Subcutaneous abdominal adipose tissue (tissue), 5 donors: ENCODE results near the gene ZNF687.

Source experiments
- H3K27ac ChIP-seq: one replicate; pipeline ENCODE4 v1.7.0; 2013; ENCODE audit warnings: low read depth, mild to moderate bottlenecking, inconsistent platforms, low read length, moderate library complexity
- H3K27me3 ChIP-seq, 5 donors: one replicate each; pipeline ENCODE4 v1.7.0; 2013; ENCODE audit warnings: low read length in 5 of 5, inconsistent platforms in 1 of 5; ENCODE audit not compliant: control insufficient read depth in 5 of 5, insufficient read depth in 4 of 5
- H3K36me3 ChIP-seq, 5 donors: one replicate each; pipeline ENCODE4 v1.7.0; 2013; ENCODE audit warnings: low read length in 5 of 5; ENCODE audit not compliant: control insufficient read depth in 5 of 5, insufficient read depth in 5 of 5
- H3K4me1 ChIP-seq, 5 donors: one replicate each; pipeline ENCODE4 v1.7.0; 2013; ENCODE audit warnings: low read length in 5 of 5, mild to moderate bottlenecking in 3 of 5, moderate library complexity in 1 of 5; ENCODE audit not compliant: control insufficient read depth in 5 of 5, insufficient read depth in 5 of 5
- H3K4me3 ChIP-seq, 5 donors: one replicate each; pipeline ENCODE4 v1.7.0; 2013; ENCODE audit warnings: low read length in 5 of 5, low read depth in 1 of 5
- H3K9ac ChIP-seq, 5 donors: one replicate each; pipeline ENCODE4 v1.7.0; 2013; ENCODE audit warnings: low read length in 5 of 5, mild to moderate bottlenecking in 4 of 5, moderate library complexity in 3 of 5
- H3K9me3 ChIP-seq, 5 donors: one replicate each; pipeline ENCODE4 v1.7.0; 2013; ENCODE audit warnings: low read length in 5 of 5; ENCODE audit not compliant: control insufficient read depth in 5 of 5
- donor health status: healthy.
- donor health status: healthy.
- donor health status: healthy.
- donor health status: healthy.
- donor health status: healthy.

The ZNF687 gene, protein sequence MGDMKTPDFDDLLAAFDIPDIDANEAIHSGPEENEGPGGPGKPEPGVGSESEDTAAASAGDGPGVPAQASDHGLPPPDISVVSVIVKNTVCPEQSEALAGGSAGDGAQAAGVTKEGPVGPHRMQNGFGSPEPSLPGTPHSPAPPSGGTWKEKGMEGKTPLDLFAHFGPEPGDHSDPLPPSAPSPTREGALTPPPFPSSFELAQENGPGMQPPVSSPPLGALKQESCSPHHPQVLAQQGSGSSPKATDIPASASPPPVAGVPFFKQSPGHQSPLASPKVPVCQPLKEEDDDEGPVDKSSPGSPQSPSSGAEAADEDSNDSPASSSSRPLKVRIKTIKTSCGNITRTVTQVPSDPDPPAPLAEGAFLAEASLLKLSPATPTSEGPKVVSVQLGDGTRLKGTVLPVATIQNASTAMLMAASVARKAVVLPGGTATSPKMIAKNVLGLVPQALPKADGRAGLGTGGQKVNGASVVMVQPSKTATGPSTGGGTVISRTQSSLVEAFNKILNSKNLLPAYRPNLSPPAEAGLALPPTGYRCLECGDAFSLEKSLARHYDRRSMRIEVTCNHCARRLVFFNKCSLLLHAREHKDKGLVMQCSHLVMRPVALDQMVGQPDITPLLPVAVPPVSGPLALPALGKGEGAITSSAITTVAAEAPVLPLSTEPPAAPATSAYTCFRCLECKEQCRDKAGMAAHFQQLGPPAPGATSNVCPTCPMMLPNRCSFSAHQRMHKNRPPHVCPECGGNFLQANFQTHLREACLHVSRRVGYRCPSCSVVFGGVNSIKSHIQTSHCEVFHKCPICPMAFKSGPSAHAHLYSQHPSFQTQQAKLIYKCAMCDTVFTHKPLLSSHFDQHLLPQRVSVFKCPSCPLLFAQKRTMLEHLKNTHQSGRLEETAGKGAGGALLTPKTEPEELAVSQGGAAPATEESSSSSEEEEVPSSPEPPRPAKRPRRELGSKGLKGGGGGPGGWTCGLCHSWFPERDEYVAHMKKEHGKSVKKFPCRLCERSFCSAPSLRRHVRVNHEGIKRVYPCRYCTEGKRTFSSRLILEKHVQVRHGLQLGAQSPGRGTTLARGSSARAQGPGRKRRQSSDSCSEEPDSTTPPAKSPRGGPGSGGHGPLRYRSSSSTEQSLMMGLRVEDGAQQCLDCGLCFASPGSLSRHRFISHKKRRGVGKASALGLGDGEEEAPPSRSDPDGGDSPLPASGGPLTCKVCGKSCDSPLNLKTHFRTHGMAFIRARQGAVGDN

DNA sequence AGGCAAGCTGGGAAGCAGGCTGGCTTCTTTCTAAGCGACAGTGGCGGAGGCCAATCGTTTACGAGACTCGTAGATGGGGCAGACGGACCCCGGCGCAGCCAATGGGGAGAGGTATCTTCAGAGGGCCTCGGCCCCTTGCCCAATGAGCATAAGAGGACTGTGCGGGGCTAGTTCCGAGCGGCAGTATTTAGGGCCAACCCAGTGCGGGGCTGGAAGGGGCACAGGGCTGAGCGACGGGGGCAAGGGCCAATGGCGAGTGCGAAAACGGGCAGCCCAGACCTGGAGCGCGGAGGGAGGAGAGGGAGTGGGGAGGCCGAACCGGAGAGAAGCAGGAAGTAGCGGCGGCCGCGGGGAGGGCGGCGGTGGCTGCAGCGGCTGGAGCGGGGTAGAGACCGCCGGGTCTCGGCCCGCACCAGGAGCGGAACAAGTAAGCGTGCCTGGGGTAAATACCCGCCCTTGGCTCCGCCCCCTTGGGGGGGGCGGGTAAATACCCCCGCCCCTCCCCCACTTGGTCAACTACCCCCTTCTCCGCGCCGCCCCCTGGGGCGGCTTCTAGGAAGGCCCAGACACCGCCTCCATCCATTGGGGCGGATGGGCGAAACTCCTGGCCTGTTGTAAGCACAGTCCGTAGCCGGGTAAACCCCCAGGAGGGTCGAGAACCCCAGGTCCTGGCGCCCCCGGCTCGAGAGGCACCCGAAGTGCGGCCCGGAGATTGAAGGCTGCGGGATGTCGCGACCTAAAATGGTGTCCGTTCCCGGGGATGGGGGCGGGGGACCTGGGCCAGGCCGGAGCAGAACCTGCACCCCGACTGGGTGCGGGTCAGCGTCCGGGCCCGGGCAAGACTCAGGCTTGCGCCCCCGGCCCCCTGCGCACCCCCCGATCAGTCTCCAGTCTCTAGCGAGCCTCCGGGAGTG, at the start of gene ZNF687:
TSS of gene ZNF687 (plus strand) at position 331 of the 914 bp plus-strand sequence. CDS start 3,993 bp downstream, outside the sequence.
- Histone ChIP-seq H3K4me3 (peak within 1 kb of the TSS; percentile 68 to 99 (median 89)), H3K4me1 (peaks cover 8 to 35% (median 23%) of the 10 kb centered on the region in 5 donors), H3K9ac (peak within 1 kb of the TSS; percentile 60 to 94 (median 84)), H3K9me3 (no peaks in the 10 kb centered on the region), H3K27me3 (no peaks in the 10 kb centered on the region), H3K27ac (peak within 1 kb of the TSS; percentile 97), H3K36me3 (peaks cover 0 to 24% (median 19%) of the 10 kb centered on the region in 5 donors)

DNA sequence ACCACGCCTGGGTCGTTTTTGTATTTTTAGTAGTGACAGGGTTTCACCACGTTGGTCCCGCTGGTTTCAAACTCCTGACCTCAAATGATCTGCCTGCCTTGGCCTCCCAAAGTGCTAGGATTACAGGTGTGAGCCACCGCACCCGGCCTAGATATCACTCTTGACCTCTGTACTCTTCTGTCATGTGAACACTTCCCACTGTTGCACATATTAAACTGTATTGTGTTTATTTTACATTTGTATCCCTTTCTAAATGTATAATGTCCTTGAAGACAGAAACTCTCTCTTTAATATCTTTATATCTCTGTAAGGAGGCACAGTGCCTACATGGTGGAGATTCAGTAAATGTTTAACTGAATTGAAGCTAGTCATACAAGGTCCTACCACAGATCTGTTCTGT, 46.9 kb upstream of the ZNF687 start:
- Histone ChIP-seq H3K27me3 (no peaks in the 10 kb centered on the region), H3K36me3 (peaks cover 43 to 99% (median 89%) of the 10 kb centered on the region in 5 donors), H3K4me1 (no peaks in the 10 kb centered on the region), H3K27ac (no peak overlapping the region), H3K9me3 (no peaks in the 10 kb centered on the region), H3K9ac (no peak overlapping the region), H3K4me3 (no peak overlapping the region)

DNA sequence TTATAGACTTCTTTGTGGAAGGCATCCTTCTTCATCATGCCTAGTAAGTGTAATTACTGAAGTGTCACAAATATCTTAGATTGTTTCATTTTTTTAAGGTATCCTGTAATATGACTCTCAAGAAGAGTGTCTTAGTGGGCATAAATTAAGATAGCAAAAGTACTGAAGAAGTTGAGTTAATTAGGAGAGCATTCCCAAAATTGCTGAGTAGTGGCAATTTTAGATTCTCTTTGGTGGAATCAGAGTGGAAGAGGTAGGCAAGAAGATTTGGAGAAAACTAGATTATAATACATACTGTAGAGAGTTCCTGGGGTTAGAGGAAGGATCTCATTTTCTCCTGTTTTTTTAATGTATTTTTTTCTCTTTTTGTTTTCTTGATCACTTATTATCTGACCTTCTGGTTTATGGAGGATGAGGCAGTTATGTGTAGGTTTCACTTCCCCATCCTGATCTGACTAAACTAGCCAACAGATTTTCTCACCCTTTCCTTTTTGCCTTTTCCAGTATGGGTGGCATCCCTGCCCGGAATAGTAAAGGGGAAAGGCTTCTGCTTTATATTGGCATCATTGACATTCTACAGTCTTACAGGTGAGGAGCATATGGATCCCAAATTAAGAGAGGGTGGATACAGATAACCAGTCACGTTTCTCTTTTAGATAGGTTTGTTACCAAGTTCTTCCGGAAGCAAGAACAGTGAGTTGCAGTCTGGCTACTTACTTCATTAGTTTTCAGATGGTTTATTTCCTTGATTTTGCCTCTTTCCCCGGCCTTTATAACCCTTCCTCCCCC, 44.2 kb upstream of the ZNF687 start:
- Histone ChIP-seq H3K27me3 (no peaks in the 10 kb centered on the region), H3K36me3 (peaks cover 44 to 94% (median 88%) of the 10 kb centered on the region in 5 donors), H3K9me3 (no peaks in the 10 kb centered on the region), H3K27ac (no peak overlapping the region), H3K4me3 (no peak overlapping the region), H3K9ac (no peak overlapping the region), H3K4me1 (no peaks in the 10 kb centered on the region)

DNA sequence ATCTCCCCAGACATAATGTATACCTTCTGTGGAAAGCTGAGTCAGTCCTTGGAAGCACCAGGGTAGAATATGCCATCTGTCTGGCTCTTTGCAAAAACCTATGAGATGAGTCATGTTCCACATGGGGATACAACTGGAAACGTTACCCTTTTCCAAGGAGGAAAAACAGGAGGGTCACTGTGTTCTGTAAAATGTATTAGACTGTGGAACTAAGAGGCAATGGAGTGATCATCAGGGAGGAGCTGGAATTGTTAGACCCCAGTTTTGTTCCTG, 43.7 kb upstream of the ZNF687 start:
- no peak overlapping the region for H3K4me3 ChIP-seq
- H3K9me3 ChIP-seq = no peaks in the 10 kb centered on the region
- H3K36me3 ChIP-seq = peaks cover 50 to 94% (median 90%) of the 10 kb centered on the region in 5 donors
- no peaks in the 10 kb centered on the region for H3K4me1 ChIP-seq
- H3K27me3 ChIP-seq = no peaks in the 10 kb centered on the region
- H3K27ac ChIP-seq = peak overlapping the region; percentile 11
- no peak overlapping the region for H3K9ac ChIP-seq

DNA sequence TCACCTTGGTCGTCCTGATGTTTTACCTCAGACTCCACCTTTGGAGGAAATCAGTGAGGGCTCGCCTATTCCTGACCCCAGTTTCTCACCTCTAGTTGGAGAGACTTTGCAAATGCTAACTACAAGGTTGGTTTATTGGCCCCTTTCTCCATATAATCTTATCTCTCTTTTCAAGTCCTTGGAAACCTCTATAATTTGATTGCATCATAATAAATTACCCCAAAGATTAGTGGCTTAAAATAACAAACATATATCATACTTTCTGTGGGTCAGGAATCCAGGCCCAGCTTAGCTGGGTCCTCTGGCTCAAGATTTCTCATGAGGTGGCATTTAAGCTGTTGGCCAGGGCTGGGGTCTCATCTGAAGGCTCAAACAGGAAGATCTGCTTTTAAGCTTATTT, 39.7 kb upstream of the ZNF687 start:
- no peaks in the 10 kb centered on the region for H3K27me3 ChIP-seq
- H3K36me3 ChIP-seq = peaks cover 47 to 92% (median 89%) of the 10 kb centered on the region in 5 donors
- H3K4me1 ChIP-seq = no peaks in the 10 kb centered on the region
- H3K9me3 ChIP-seq = no peaks in the 10 kb centered on the region
- no peak overlapping the region for H3K27ac ChIP-seq
- H3K9ac ChIP-seq = no peak overlapping the region
- no peak overlapping the region for H3K4me3 ChIP-seq

DNA sequence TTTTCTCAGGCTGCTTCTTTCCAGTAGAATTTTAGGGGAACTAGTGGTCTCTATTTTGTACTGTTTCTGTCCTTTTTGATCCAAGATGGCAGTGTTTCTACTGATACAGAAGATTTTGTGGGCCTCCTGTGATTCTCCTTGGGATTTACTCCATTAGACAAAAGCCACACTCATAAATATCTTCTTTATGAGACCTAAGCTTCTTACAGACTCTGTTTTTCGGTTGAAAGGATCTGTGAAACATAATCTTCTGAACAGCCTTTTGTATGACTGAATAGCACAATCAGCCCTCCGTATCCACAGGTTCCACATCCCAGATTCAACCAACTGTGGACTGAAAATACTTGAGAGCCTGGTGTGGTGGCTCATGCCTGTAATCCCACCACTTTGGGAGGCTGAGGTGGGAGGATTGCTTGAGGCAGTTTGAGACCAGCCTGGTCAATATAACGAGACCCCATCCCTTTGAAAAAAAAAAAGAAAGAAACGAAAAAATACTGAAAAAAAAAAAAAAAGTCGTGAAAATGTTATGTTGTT, 38.3 kb upstream of the ZNF687 start:
- no peaks in the 10 kb centered on the region for H3K4me1 ChIP-seq
- peaks cover 43 to 91% (median 89%) of the 10 kb centered on the region in 5 donors for H3K36me3 ChIP-seq
- no peak overlapping the region for H3K27ac ChIP-seq

DNA sequence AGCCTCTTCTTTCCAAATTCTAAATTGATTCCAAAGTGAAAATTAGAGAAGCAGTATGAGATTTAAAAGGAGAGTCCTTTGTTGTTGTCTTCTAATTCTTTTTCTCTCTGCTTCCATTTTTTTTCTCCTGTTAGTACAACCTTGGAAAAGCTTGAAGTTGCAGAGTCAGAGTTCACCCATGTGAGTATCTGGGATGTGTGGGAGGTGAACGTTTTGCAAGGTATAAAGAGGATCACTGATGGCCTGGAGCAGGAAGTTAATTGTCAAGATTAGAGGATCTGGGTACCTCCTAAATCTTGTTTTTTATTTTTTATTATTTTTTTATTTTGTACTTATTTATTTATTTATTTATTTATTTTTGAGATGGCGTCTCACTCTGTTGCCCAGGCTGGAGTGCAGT, 35.3 kb upstream of the ZNF687 start:
- H3K4me3 ChIP-seq = no peak overlapping the region
- H3K27me3 ChIP-seq = no peaks in the 10 kb centered on the region
- H3K9ac ChIP-seq = no peak overlapping the region
- H3K27ac ChIP-seq = no peak overlapping the region
- H3K9me3 ChIP-seq = no peaks in the 10 kb centered on the region
- peaks cover 42 to 79% (median 76%) of the 10 kb centered on the region in 5 donors for H3K36me3 ChIP-seq
- H3K4me1 ChIP-seq = no peaks in the 10 kb centered on the region

More for the DNA sequence above, 38.3 kb upstream of the ZNF687 start:
- no peaks in the 10 kb centered on the region for H3K9me3 ChIP-seq
- H3K27me3 ChIP-seq = no peaks in the 10 kb centered on the region
- no peak overlapping the region for H3K4me3 ChIP-seq
- H3K9ac ChIP-seq = no peak overlapping the region

DNA sequence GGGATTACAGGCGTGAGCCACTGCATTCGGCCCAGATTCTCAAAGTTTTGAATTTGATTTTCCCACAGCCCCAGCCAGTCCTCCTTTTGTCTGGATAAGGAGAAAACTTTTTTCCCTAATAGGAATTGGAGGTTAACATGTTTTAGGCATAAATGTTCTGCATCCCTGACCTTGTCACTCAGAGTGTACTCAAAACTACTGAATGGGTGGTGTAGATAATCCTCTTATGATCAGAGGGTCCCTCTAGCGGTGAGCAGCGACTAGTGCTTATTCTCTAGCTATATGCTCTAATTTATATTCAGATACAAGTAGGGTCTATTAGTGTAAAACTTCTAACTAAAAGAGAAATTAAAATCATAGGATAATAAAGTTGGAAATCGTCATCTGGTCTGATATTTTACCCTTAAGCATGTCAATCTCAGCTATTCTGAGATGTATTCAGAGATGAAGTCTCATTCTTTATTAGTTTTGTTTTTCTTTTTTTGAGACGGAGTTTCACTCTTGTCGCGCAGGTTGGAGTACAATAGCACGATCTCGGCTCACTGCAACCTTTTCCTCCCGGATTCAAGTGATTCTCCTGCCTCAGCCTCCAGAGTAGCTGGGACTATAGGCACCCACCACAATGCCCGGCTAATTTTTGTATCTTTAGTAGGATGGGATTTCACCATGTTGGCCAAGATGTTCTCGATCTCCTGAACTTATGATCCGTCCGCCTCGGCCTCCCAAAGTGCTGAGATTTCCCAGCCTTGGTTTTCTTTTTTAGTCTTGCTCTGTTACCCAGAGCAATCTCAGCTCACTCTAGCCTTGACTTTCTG, 30.2 kb upstream of the ZNF687 start:
- H3K27ac ChIP-seq = no peak overlapping the region
- no peaks in the 10 kb centered on the region for H3K27me3 ChIP-seq

More for the DNA sequence above, 30.2 kb upstream of the ZNF687 start:
- H3K4me3 ChIP-seq = no peak overlapping the region
- peaks cover 0 to 12% (median 11%) of the 10 kb centered on the region in 5 donors for H3K4me1 ChIP-seq
- no peaks in the 10 kb centered on the region for H3K9me3 ChIP-seq
- H3K9ac ChIP-seq = no peak overlapping the region
- peaks cover 17 to 31% (median 27%) of the 10 kb centered on the region in 5 donors for H3K36me3 ChIP-seq
